Caco-2 (cell line): ENCODE data around the gene SLC7A9. TPM values are rescaled to one million over a fixed set of nuclear protein-coding genes. Genes with fewer than 3 reads are reported as not detected.

ENCODE experiments used
- BruUV-seq: library from RNA; stranded (reverse); fragments of 400-500 nt; replicated peaks from 2 replicates; lab custom pipeline; 2021; lab: Mats Ljungman, UMichigan
- CTCF ChIA-PET: fragments of 300-600 bp; sonication (Branson Sonifier 250); formaldehyde crosslinking; loops from one replicate; lab custom pipeline; 2022; ENCODE audit warnings: antibody characterized with exemption; lab: Charles Lee
- POLR2A ChIA-PET: fragments of 300-600 bp; sonication (Branson Sonifier 250); formaldehyde crosslinking; loops from one replicate; lab custom pipeline; 2022; ENCODE audit warnings: antibody characterized with exemption; lab: Charles Lee
- DNase-seq, 2 experiments: peaks; one replicate each; pipeline versions ENCODE4 v3.0.0 to v3.0.0-alpha.2; 2020 to 2022
- H3K27me3 ChIP-seq: replicated peaks from 2 replicates; pipeline ENCODE4 v1.6.0; 2011; ENCODE audit warnings: low read length; ENCODE audit not compliant: control insufficient read depth, insufficient read depth
- H3K36me3 ChIP-seq: 2 replicates; pipeline ENCODE4 v1.5.1; 2011; ENCODE audit warnings: low read length; ENCODE audit not compliant: control insufficient read depth, insufficient read depth
- H3K4me1 ChIP-seq: fragments of 250-450 bp; sonication (Bioruptor Pico); 2 replicates; pipeline ENCODE4 v1.5.1; 2020; ENCODE audit warnings: mild to moderate bottlenecking
- H3K4me3 ChIP-seq: 2 replicates; pipeline ENCODE4 v1.5.1; 2011; ENCODE audit warnings: low read depth, mild to moderate bottlenecking, control low read depth, low read length
- H3K9me3 ChIP-seq: fragments of 250-450 bp; sonication (Bioruptor Pico); 2 replicates; pipeline ENCODE4 v1.5.1; 2020; ENCODE audit warnings: mild to moderate bottlenecking, moderate library complexity
- H3K27ac Mint-ChIP-seq: one replicate; pipeline ENCODE4 v1.8.0; 2022; ENCODE audit warnings: mixed read lengths; ENCODE audit not compliant: unreplicated experiment
- H3K27me3 Mint-ChIP-seq: one replicate; pipeline ENCODE4 v1.8.0; 2022; ENCODE audit warnings: mixed read lengths; ENCODE audit not compliant: insufficient read depth, unreplicated experiment
- H3K36me3 Mint-ChIP-seq: one replicate; pipeline ENCODE4 v1.8.0; 2022; ENCODE audit warnings: mild to moderate bottlenecking, mixed read lengths; ENCODE audit not compliant: insufficient read depth, unreplicated experiment
- H3K4me1 Mint-ChIP-seq: one replicate; pipeline ENCODE4 v1.8.0; 2022; ENCODE audit warnings: low read depth, mixed read lengths; ENCODE audit not compliant: unreplicated experiment
- H3K4me3 Mint-ChIP-seq: one replicate; pipeline ENCODE4 v1.8.0; 2022; ENCODE audit warnings: mild to moderate bottlenecking, moderate library complexity, mixed read lengths; ENCODE audit not compliant: unreplicated experiment
- H3K9me3 Mint-ChIP-seq: one replicate; pipeline ENCODE4 v1.8.0; 2022; ENCODE audit warnings: mixed read lengths; ENCODE audit not compliant: unreplicated experiment
- intact Hi-C: fragments of 100-400 bp; cut with micrococcal nuclease; formaldehyde crosslinking; loops from one replicate; pipeline ENCODE4 v1.10.0; 2022; ENCODE audit not compliant: unreplicated experiment
- total RNA-seq: library from RNA; stranded (reverse); gene quantifications from 2 replicates; pipeline ENCODE4 v1.2.3, GENCODE V29; 2022
- TF ChIP-seq, protein P1 (sequence below), 2 experiments: fragments of 200-600 bp in 1 of 2; IDR thresholded peaks; 1 replicate in 1 of 2; 2 replicates in 1 of 2; pipeline versions ENCODE4 v1.5.1 to v1.8.0; 2011 to 2022; ENCODE audit warnings: antibody characterized with exemption in 1 of 2, control low read depth in 1 of 2, inconsistent platforms in 1 of 2, low read depth in 1 of 2, low read length in 1 of 2, mild to moderate bottlenecking in 1 of 2, moderate library complexity in 1 of 2; ENCODE audit not compliant: insufficient read depth in 1 of 2, severe bottlenecking in 1 of 2, unreplicated experiment in 1 of 2

Gene SLC7A9
- total RNA-seq, 1 experiment from 2014 or later = 3.6 TPM

DNA sequence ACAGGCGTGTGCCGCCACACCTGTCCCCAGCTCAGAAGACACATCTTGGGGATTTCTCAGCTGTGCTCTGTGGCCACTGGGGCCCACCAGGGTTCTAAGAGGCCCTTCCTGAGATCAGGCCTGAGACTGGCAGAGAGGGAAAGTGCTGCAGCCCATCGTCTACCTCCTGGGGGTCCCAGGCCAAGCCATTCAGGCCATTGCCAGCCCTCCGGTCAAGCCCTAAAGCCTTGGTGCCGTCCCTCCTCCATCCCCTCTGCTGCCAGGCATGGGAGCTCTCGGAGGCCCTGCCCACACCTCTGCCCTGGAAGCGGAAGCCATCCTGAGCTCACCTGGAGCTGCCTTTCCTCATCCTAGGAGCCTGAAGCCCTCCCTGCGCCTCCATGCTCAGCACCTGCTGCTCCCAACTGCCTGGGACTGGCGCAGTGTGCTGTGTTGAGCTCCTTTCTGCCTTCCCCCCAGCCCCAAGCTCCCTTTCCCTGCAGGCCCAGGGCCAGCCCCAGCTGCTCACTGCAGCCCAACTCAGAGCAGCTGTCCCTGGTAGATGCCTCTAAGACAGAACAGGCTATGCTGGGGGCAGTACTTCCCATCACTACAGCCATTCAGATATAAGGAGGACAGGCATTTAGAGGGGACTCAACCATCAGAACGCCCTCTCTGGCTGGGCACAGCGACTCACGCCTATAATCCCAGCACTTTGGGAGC, 2.9 kb downstream of the SLC7A9 start:
- Mint-ChIP-seq H3K27ac (no peak overlapping the region), H3K4me3 (no peak overlapping the region), H3K27me3 (no peaks in the 10 kb centered on the region), H3K36me3 (no peaks in the 10 kb centered on the region), H3K9me3 (no peaks in the 10 kb centered on the region), H3K4me1 (peaks cover 11% of the 10 kb centered on the region)
- POLR2A ChIA-PET = interaction anchor here (0.5 kb wide), 1 partner anchor 237 kb away, joined by 3 read pairs; no protein-coding TSS in a partner anchor
- CTCF ChIA-PET = no interaction called here
- Histone ChIP-seq H3K36me3 (no peaks in the 10 kb centered on the region), H3K4me1 (peaks cover 20% of the 10 kb centered on the region), H3K27me3 (no peaks in the 10 kb centered on the region), H3K9me3 (no peaks in the 10 kb centered on the region), H3K4me3 (no peak overlapping the region)
- no peak for DNase-seq
- TF ChIP-seq, protein P1, sequence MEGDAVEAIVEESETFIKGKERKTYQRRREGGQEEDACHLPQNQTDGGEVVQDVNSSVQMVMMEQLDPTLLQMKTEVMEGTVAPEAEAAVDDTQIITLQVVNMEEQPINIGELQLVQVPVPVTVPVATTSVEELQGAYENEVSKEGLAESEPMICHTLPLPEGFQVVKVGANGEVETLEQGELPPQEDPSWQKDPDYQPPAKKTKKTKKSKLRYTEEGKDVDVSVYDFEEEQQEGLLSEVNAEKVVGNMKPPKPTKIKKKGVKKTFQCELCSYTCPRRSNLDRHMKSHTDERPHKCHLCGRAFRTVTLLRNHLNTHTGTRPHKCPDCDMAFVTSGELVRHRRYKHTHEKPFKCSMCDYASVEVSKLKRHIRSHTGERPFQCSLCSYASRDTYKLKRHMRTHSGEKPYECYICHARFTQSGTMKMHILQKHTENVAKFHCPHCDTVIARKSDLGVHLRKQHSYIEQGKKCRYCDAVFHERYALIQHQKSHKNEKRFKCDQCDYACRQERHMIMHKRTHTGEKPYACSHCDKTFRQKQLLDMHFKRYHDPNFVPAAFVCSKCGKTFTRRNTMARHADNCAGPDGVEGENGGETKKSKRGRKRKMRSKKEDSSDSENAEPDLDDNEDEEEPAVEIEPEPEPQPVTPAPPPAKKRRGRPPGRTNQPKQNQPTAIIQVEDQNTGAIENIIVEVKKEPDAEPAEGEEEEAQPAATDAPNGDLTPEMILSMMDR (IDR thresholded peaks at IDR 0.05; ENCODE audit: insufficient read depth in 1 of 2, low read depth in 1 of 2, low read length in 1 of 2, severe bottlenecking in 1 of 2, unreplicated experiment in 1 of 2) = no peak
- intact Hi-C loops = no loop called here
- BruUV-seq = no TSS peak

DNA sequence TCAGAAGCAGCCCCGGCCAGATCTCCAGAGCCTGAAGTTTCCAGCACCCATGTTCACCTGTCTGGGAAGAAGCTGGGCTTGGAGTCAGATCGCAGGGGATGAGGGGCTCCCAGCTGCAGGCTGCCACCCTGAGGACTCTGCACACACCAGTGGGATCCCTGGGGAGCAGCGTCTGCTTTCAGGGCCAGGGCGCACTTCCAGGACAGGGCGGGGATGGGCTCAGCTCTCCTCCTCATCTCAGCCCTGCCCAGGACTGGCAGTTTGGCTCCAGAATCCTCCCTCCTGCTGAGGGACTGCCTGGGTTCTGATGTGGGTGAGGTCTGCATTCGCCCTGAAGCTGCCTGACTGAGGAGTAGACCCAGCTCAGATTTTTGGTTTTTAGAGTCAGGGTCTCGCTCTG, 3.5 kb downstream of the SLC7A9 start:
- intact Hi-C loops = no loop called here

DNA sequence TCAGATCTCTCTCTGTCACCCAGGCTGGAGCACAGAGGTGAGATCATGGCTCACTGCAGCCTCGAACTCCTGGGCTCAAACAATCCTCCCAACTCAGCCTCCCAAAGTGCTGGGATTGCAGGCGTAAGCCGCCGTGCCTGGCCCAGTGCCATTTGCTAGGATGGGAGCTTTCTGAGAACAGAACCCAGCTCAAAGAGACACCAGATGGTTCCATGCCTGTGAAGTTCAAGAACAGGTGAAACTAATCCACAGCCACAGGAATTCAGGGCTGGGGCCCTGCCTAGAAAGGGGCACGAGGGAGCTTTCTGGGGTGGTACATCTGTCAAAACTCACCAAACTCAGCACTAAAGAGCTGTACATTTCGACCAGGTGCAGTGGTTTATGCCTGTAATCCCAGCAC, 4.2 kb downstream of the SLC7A9 start:
- H3K36me3 Mint-ChIP-seq = no peaks in the 10 kb centered on the region
- H3K9me3 Mint-ChIP-seq = no peaks in the 10 kb centered on the region
- Histone ChIP-seq H3K36me3 (no peaks in the 10 kb centered on the region), H3K27me3 (no peaks in the 10 kb centered on the region), H3K4me3 (no peak overlapping the region), H3K9me3 (no peaks in the 10 kb centered on the region), H3K4me1 (peaks cover 12% of the 10 kb centered on the region)
- no TSS peak for BruUV-seq
- peaks cover 11% of the 10 kb centered on the region for H3K4me1 Mint-ChIP-seq
- H3K27me3 Mint-ChIP-seq = no peaks in the 10 kb centered on the region
- no peak overlapping the region for H3K27ac Mint-ChIP-seq
- TF ChIP-seq, protein P1 (IDR thresholded peaks at IDR 0.05; ENCODE audit: insufficient read depth in 1 of 2, low read depth in 1 of 2, low read length in 1 of 2, severe bottlenecking in 1 of 2, unreplicated experiment in 1 of 2) = no peak
- POLR2A ChIA-PET = no interaction called here
- intact Hi-C loops = no loop called here
- H3K4me3 Mint-ChIP-seq = no peak overlapping the region
- DNase-seq = no peak
- CTCF ChIA-PET = no interaction called here

More for the DNA sequence above, 3.5 kb downstream of the SLC7A9 start:
- Mint-ChIP-seq H3K4me3 (no peak overlapping the region), H3K9me3 (no peaks in the 10 kb centered on the region), H3K4me1 (peaks cover 11% of the 10 kb centered on the region), H3K27ac (no peak overlapping the region), H3K27me3 (no peaks in the 10 kb centered on the region), H3K36me3 (no peaks in the 10 kb centered on the region)
- ChIA-PET POLR2A (no interaction called here), CTCF (no interaction called here)
- Histone ChIP-seq H3K27me3 (no peaks in the 10 kb centered on the region), H3K36me3 (no peaks in the 10 kb centered on the region), H3K4me1 (peaks cover 19% of the 10 kb centered on the region), H3K9me3 (no peaks in the 10 kb centered on the region), H3K4me3 (no peak overlapping the region)
- BruUV-seq = no TSS peak
- TF ChIP-seq, protein P1 (IDR thresholded peaks at IDR 0.05; ENCODE audit: insufficient read depth in 1 of 2, low read depth in 1 of 2, low read length in 1 of 2, severe bottlenecking in 1 of 2, unreplicated experiment in 1 of 2) = no peak
- no peak for DNase-seq
